ENCODE data around the gene TJP2.
A peak's percentile ranks its signal among the peaks of the same experiment; 100 is the strongest.
"Not testable (repeated sequence)": the region's sequence is repeated elsewhere in the genome, so short reads cannot be mapped to it uniquely, and the experiment has no call there.

The TJP2 gene

DNA sequence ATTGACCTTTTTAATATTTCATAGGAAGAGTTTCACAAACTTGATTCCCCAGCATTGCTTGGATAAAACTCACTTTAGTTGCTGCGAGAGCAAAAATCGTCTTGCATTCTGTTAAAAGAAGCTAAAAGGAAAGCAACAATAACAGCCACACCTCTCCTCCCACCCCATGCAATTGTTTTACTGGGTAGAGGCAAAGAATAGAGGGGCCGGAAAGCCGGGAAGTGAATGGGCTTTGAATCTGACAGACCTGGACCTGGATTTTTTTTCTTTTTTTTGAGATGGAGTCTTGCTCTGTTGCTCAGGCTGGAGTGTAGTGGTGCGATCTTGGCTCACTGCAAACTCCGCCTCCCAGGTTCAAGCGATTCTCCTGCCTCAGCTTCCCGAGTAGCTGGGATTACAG lies 9.5 kb upstream of the TJP2 start:
- DNase-seq = not testable (repeated sequence)

DNA sequence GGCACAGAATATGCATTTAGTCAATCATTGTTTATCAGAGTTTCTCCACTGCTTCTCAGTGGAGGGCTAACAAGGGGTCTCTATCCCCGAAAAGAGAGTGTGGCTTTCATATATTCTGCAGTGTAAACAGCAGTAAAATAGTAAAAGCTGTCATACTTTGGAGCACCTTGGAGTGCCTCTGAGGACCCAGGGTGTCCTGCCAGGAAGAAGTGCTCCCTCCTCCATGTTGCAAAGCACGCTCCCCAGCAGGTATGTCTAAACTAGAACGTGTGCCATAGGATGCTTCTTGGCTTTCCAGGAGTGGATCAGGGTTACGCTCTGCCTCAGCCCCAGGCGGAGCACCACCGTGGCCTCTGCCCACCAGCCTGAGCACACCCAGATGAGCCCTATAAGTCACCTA lies 8.5 kb upstream of the TJP2 start:
- no peak for DNase-seq

DNA sequence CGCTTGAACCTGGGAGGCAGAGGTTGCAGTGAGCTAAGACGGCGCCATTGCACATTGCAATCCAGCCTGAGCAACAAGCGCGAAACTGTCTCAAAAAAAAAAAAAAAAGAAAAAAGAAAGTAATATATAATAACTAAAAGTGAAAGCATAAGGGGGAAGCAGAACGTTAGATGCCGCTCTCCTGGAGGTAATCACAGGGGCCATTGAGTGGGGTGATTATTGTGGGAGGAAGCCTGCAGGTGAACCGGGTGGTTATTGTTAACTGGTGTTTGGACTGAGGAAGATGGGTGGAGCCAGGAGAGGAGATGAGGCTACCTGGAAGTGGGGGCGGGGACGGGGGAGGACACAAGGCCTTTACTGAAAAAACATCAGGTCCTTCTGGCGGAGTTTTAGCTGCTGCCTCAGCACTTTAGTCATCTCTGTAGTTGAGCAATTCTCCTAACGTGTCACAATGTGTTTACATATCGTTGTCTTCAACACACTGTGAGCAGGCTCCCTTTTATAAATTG lies 5.3 kb upstream of the TJP2 start:
- DNase-seq = no peak

DNA sequence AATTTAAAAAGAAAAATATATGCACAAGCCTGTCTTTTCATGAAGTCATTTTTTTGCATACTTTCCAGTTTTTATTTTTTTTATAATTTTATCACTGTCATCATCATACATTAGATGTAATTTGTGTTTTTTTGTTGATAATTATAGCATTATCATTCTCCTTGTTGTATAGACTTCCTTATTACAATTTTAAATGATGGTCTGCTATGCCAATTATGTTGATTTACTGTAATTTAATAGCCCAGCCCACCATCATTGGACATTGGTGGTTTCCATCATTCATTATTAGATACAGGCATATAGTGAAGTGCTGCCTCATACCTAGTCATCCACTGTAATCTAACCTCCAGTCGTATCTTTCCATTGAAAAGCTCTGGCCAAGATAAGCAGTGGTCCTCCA lies 3.8 kb upstream of the TJP2 start:
- no peak for DNase-seq

DNA sequence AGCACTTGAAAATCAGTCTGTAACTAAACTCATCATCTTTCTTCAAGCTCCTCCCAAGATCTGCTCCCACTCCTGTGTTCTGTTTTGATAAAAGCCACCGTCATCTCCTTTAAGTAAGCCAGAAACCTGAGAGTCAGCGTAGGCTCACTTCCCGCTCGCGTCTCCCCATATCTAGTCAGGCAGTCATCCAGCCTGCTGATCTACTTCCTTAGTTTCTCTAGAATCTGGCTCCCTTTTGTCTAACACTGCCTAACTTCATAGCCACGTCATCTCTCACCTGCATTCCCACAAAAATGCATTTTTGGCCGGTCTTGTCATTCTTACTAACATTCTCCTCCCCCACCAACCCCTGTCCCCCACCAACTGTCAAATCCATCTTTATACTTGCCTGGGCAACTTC lies 3.0 kb upstream of the TJP2 start:
- no peak for DNase-seq

- no peak for DNase-seq
These were observed 2.6 kb upstream of the TJP2 start for GRCh38 chr9:69171517-69171916.

DNA sequence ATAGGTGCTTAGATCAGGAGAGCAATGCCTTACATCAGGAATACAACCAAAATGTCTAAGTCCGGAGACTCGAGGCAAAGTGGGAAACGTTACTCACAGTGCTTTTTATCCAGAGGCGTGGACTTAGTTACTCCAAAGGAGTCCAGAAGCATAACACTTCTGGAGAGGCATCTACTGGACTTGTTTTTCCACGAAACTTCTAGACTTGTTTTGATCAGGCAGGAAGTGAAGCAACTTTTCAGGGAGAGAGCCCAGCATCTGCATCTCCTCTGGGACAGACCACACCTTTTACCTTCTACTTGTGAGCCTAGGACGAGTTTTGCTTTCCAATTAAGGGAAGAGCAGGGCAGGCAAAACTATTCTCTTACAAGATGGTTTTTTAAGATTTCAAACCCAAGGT lies 1.2 kb upstream of the TJP2 start:
- no peak for DNase-seq

DNA sequence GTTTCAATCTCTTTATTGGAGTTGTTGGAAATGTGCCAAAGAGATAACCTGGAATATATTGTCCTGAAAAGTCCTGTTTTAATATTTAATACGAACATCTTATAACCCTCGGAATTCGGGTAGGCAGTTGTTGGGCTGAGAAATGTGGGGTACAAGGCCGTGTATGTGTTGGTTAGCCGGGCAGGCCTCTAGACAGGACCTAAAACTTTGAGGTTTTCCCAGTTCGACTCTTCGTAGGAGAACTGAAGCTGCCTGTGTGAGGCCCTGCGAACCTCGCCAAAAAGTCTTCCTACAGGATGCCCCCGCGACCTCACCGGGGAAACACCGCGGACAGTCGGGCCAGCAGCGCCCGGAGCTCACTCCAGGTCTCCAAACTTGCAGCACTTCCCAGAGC lies 583 bp upstream of the TJP2 start:
- no peak for DNase-seq

DNA sequence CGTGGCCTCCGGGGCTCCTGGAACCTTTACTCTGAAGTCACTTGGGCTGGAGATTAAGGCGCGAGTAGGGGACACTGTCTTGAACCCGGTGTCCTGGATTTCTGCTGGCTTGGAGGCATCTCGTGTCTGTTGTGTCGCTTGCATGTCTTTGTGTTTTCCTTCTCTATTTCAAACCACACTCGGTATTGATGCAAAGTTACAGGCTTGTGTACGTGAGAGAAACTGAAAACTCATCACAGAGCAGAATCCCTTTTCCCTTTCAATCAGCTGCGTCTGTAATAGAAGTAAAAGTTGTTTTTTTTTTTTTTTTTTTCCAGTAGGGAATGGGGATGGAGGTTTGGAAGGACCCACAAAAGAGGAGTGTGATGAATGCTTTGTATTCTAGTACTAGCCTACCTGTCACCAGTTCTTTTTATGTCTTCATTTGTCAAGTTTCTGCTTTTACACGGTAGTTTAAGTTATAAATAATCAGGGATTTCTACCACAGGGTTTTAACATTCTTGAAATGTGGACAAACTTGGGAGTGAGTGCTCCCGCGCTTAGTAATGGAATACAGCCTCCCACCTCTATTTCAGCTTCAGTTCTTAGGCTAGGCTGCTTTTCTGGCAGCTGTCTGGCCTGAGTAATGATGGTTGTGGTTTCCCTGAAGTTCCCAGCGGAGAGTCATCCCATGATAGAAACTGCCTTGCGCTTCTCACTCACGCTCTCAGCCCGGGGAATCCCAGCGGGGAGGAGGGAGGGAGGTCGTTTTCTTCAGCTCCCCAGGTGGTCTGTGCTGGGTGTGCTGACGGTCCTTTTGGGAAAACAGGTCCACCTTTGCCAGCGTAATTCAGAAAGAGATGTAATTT lies 763 bp downstream of the TJP2 start:
- peak; percentile 42 for DNase-seq

DNA sequence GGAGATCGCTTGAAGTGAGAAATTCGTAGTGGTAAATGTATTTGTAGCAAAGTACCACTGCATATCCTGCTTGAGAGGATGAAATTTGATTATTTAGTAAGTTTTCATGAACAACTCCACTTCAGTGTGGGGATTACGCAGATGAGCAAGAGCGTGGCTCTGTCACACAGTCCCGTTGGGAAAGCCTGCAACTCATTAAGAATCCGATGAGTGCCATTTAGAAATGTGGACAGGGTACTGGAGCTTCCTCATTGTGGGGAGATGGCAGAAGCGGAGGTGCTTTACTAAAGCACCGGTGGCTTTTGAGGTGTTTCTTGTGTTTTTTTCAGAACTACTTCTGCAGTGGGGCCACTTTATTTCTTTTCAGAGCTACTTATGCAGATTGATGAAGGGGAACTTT lies 1.4 kb downstream of the TJP2 start:
- no peak for DNase-seq

GRCh38 chr9:69176471-69177171 lies 2.5 kb downstream of the TJP2 start:
- DNase-seq = no peak

- DNase-seq = no peak
These were observed 4.5 kb downstream of the TJP2 start for GRCh38 chr9:69178583-69179011.

DNA sequence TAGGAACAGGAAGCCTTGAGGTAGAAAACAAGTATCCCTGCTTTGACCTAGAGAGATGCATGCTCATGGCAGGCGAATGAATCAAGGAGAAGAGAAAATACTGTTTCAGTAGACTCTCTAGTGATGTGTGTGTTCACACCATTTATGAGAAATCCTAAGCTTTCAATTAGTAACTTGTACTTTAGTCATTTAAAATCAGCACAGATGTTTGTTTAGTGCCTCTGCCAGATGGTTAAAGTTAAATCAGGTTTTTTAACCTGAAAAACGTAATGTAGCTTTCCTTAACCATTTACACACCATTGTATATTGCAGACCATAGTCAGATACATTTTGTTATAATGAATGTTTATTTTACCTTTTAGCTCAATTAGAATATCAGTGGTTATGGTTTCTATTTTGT lies 5.0 kb downstream of the TJP2 start:
- DNase-seq = no peak

- DNase-seq = no peak
These were observed 6.1 kb downstream of the TJP2 start for GRCh38 chr9:69180200-69180599.

- DNase-seq = no peak
These were observed 6.6 kb downstream of the TJP2 start for GRCh38 chr9:69180670-69181069.

DNA sequence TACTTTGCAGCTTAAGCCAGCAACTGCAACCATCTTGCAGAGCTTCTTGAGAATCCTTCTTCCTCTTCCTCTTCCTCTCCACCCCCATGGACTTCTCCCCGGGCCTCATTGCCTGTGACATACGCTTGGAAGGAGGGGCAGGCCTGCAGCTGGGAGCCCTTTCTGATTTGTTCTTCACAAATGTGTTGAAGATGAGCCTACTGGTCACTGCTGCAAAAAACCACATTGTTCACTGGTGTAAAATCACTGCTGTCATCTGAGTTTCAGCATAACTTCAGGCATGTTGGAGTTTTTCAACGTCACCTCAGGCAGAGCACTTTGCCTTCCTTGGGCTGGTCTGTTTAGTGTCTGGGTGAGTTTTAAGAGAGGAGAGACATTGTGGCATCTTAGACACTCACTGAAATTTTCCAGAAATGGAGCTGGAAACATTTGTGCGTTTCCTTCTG lies 7.9 kb downstream of the TJP2 start:
- DNase-seq = peak; percentile 45

GRCh38 chr9:69184266-69184665 lies 10.2 kb downstream of the TJP2 start:
- no peak for DNase-seq

DNA sequence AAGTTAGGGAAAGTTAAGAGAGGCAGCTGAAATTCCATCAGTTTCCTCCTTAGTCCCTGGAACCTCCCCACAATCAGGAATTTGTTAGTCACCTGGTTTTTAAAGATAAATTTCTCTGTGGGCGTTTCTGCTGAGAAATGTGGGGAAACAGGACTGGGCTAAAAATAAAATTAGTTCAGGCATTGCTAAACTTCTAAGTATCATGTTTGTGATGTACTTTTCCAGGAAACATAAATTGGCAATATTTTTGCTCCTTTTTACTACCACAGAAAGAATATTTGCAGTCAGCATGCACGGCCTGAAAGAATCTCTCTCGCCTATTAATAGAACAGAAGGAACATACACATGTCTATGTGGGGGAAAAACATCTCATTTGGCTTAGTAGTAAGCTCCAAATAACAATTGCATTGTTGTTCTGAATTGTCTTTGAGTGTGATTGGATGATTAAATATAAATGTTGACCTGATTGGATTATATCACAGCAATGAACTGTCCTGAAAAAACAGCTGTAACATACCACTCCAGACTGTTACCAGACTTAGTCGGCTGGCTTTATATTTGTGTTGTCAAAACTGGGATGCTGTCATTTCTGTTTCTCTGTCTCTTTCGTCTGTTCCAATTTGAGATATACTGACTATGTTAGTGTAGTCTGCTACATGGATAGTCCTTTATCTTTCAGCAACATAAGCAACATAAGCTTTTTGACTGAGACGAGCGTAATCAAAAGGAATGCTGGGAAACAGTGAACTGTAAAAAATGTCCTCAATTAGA lies 12.9 kb downstream of the TJP2 start:
- DNase-seq = peak; percentile 77

GRCh38 chr9:69188975-69189374 lies 14.9 kb downstream of the TJP2 start:
- no peak for DNase-seq

DNA sequence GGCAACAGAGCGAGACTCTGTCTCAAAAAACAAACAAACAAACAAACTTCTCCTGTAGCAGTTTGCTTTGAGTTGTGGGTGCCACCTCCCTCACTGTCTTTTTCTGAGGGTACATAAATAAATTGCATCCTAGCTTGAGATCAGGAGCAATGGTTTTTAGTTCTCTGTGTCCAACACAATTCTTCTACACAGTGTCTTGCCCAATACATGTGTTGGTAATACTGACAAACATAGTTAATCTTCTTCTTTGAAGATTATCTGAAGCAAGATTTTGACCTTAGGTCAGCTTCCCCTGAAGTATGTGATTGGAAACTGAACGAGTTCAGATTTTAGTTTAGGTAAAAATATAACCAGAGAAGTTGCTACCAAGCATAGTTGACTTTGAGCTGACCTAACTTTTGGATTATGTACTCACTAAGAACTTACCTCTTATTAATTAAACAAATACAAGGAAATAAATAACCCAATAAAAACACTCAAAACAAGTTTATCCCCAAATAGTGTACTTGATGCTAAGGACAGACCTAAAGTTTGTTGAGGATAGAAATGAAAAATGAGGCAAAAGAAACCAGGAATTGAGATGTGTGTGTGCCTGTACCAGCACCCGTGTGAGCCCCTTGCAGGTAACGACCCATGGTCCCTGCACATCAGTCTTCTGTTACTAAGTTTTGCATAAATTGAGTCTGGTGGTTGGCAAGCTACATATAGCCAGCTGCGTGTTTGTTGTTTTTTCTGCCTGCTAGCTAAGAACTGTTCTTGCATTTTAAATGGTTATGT lies 16.2 kb downstream of the TJP2 start:
- no peak for DNase-seq

- no peak for DNase-seq
These were observed 16.7 kb downstream of the TJP2 start for GRCh38 chr9:69190863-69191181.

- no peak for DNase-seq
These were observed 17.2 kb downstream of the TJP2 start for GRCh38 chr9:69191231-69191630.

- no peak for DNase-seq
These were observed 18.1 kb downstream of the TJP2 start for GRCh38 chr9:69192214-69192613.

Data from midbrain (tissue), 1 donor.